SU-DHL-6 (cell line): Measurements from ENCODE around the gene ELAVL1.

Experiments
- H2AFZ ChIP-seq: fragments of 200-600 bp; sonication (generic); 2 replicates; pipeline ENCODE4 v1.6.1; 2014; ENCODE audit warnings: low read depth, mild to moderate bottlenecking, moderate library complexity, mixed read lengths, antibody characterized with exemption, low read length; ENCODE audit not compliant: severe bottlenecking
- H3F3A ChIP-seq: fragments of 200-600 bp; shearing (Covaris generic); 2 replicates; pipeline ENCODE4 v1.6.0; 2016; ENCODE audit warnings: antibody characterized with exemption, mild to moderate bottlenecking; ENCODE audit not compliant: insufficient read depth
- H3K27ac ChIP-seq: fragments of 200-600 bp; sonication (generic); 2 replicates; pipeline ENCODE4 v1.5.1; 2016; ENCODE audit warnings: low read depth, mild to moderate bottlenecking, low read length, moderate library complexity, mixed read lengths
- H3K27me3 ChIP-seq: fragments of 200-600 bp; sonication (generic), shearing (Covaris generic); 2 replicates; pipeline ENCODE4 v1.6.0; 2014; ENCODE audit warnings: mild to moderate bottlenecking, low read length
- H3K36me3 ChIP-seq: fragments of 200-600 bp; sonication (generic); 2 replicates; pipeline ENCODE4 v1.6.1; 2014; ENCODE audit warnings: mild to moderate bottlenecking, low read length, mixed read lengths
- H3K4me2 ChIP-seq: fragments of 300-600, 200-600 bp; shearing (Covaris generic), sonication (generic); 2 replicates; pipeline ENCODE4 v1.6.0; 2014; ENCODE audit warnings: low read length, low read depth, mild to moderate bottlenecking; ENCODE audit not compliant: poor library complexity, severe bottlenecking
- H3K4me3 ChIP-seq: fragments of 200-600 bp; sonication (generic); 2 replicates; pipeline ENCODE4 v1.5.1; 2014; ENCODE audit warnings: antibody characterized with exemption, low read length, mild to moderate bottlenecking, mixed read lengths; ENCODE audit not compliant: insufficient read depth, poor library complexity, severe bottlenecking
- H3K79me2 ChIP-seq: fragments of 200-600 bp; sonication (generic); 2 replicates; pipeline ENCODE4 v1.6.1; 2014; ENCODE audit warnings: mild to moderate bottlenecking, low read length, moderate library complexity; ENCODE audit not compliant: insufficient read depth
- H3K9ac ChIP-seq: fragments of 200-600 bp; sonication (generic); 2 replicates; pipeline ENCODE4 v1.7.0; 2014; ENCODE audit warnings: mild to moderate bottlenecking, low read length
- H3K9me2 ChIP-seq: fragments of 200-600 bp; sonication (generic); replicated peaks from 2 replicates; pipeline ENCODE4 v1.6.1; 2014; ENCODE audit warnings: low read length; ENCODE audit not compliant: insufficient read depth
- H3K9me3 ChIP-seq: fragments of 200-600 bp; sonication (generic); 2 replicates; pipeline ENCODE4 v1.6.1; 2014; ENCODE audit warnings: low read length, mixed read lengths; ENCODE audit not compliant: insufficient read depth
- H4K20me1 ChIP-seq: fragments of 200-600 bp; sonication (generic); 2 replicates; pipeline ENCODE4 v1.6.1; 2014; ENCODE audit warnings: low read depth, mild to moderate bottlenecking, antibody characterized with exemption, low read length, moderate library complexity, mixed read lengths
- CTCF ChIP-seq: fragments of 200-600 bp; sonication (generic); IDR thresholded peaks from one replicate; pipeline ENCODE4 v1.5.1; 2017; ENCODE audit warnings: antibody characterized with exemption, mild to moderate bottlenecking, low read length, moderate library complexity; ENCODE audit not compliant: insufficient read depth, poor library complexity, severe bottlenecking
- EZH2phosphoT487 ChIP-seq: fragments of 200-600 bp; sonication (generic), shearing (Covaris generic); conservative IDR thresholded peaks from 2 replicates; pipeline ENCODE4 v1.6.1; 2018; ENCODE audit warnings: mild to moderate bottlenecking, antibody characterized with exemption, low read length, moderate library complexity, mixed read lengths

The ELAVL1 gene

DNA sequence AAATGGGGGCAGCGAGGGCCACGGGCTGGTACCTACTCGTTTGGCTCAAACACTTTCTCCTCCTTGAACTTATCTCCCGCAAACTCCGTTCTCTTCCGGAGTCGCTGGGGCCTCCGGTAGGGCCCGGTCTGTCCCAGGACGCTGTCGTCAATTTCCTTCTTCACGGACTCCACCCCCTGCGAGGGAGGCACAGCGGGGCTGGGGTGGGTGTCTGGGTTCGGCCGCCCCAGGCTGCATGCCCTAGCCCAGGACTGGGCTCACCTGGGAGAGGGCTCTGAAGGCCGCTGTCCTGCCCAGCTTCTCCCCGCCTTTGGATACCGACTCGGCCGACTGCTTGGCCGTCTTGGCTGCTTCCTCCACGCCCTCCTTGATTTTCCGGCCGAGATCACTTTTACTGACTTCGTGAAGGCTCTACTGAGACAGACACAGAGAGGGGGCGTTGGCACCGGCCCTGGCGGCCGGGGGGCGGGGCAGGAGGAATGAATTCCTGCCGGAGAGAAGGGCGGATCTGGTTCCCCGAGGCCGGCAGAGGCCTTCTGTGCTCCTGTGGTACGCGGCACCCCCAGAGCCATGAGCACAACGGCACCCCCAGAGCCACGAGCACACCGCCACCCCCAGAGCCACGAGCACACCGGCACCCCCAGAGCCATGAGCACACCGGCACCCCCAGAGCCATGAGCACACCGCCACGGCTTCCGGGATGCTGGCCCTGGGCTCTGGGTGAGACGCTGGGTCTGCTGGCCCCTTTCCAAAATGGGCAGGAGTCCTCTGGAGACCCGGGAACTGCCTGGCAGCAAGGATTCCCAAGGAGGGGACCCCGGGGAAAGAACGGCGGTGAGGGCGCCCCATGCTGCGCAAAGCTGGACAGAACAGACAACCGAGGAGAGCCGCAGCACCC is 71.4 kb downstream of the ELAVL1 start:
- Histone ChIP-seq H3K4me3 (no peak overlapping the region), H3K9me3 (no peaks in the 10 kb centered on the region)

DNA sequence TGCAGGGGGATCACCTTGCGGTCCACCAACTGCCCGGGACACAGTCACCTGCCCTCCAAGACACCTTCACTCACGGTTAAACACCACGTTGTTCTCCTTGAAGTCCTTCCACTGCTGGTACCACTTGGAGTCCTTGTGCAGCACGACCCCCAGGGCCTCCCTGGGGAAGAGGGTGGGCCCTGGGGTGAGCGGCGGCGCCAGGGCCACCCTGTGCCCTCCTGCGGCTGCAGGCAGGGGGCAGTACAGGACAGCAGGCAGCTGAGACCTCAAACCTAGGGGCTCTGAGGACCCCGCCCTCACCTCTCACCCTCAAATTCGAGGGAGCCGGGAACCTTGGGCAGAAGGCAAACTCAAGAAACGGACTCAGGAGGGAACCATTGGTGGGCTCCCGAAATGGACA is 72.0 kb downstream of the ELAVL1 start:
- Histone ChIP-seq H3K4me3 (no peak overlapping the region), H3K9me3 (no peaks in the 10 kb centered on the region), H3K36me3 (no peaks in the 10 kb centered on the region), H3K27ac (no peak overlapping the region), H3K27me3 (no peaks in the 10 kb centered on the region), H2AFZ (no peak overlapping the region), H3K79me2 (no peaks in the 10 kb centered on the region), H3F3A (peaks cover 5% of the 10 kb centered on the region; the same call in 1 of the 2 replicates), H3K9ac (no peak overlapping the region), H3K9me2 (no peaks in the 10 kb centered on the region), H4K20me1 (no peaks in the 10 kb centered on the region), H3K4me2 (no peak overlapping the region)
- TF ChIP-seq EZH2phosphoT487 (no peak), CTCF (no peak)

More for the DNA sequence above, 71.4 kb downstream of the ELAVL1 start:
- Histone ChIP-seq H4K20me1 (no peaks in the 10 kb centered on the region), H3K9me2 (no peaks in the 10 kb centered on the region), H2AFZ (no peak overlapping the region), H3K36me3 (no peaks in the 10 kb centered on the region), H3K4me2 (no peak overlapping the region), H3K79me2 (0 out of 2 replicates have a peak, but pooled peaks cover 3% of the 10 kb centered on the region), H3K9ac (no peak overlapping the region), H3F3A (peaks cover 2% of the 10 kb centered on the region; the same call in 1 of the 2 replicates), H3K27me3 (no peaks in the 10 kb centered on the region), H3K27ac (no peak overlapping the region)
- TF ChIP-seq EZH2phosphoT487 (no peak), CTCF (no peak)

GRCh38 chr19:7932930-7933300 is 72.5 kb downstream of the ELAVL1 start:
- Histone ChIP-seq H3K4me2 (no peak overlapping the region), H3K4me3 (no peak overlapping the region), H3K27me3 (no peaks in the 10 kb centered on the region), H3F3A (peaks cover 5% of the 10 kb centered on the region; the same call in 1 of the 2 replicates), H3K36me3 (no peaks in the 10 kb centered on the region), H2AFZ (no peak overlapping the region), H3K9me2 (no peaks in the 10 kb centered on the region), H3K79me2 (no peaks in the 10 kb centered on the region), H3K27ac (no peak overlapping the region), H3K9me3 (no peaks in the 10 kb centered on the region), H3K9ac (no peak overlapping the region), H4K20me1 (no peaks in the 10 kb centered on the region)
- TF ChIP-seq CTCF (no peak), EZH2phosphoT487 (no peak)
